Stomach (tissue), 4 donors: Measurements from ENCODE around the gene BLOC1S4.

Source experiments
- CTCF ChIP-seq, 7 experiments: fragments of 450-650 bp in 4 of 7; fragments of 200-600 bp in 3 of 7; sonication (generic) in 3 of 7; IDR thresholded peaks; one replicate each; pipeline ENCODE4 v1.5.1; 2016 to 2019; ENCODE audit warnings: antibody characterized with exemption in 7 of 7, control low read depth in 2 of 7, mild to moderate bottlenecking in 1 of 7
- EP300 ChIP-seq: sonication (generic); formaldehyde crosslinking; IDR thresholded peaks from one replicate; pipeline ENCODE4 v1.6.1; 2017; ENCODE audit warnings: antibody characterized with exemption
- POLR2A ChIP-seq, 4 donors: fragments of 450-650 bp; IDR thresholded peaks; one replicate each; pipeline ENCODE4 v1.6.1; 2016; ENCODE audit warnings: antibody characterized with exemption in 4 of 4, control low read depth in 2 of 4, mild to moderate bottlenecking in 1 of 4, moderate library complexity in 1 of 4

GRCh38 chr4:6719611-6720179 lies 3.7 kb downstream of the BLOC1S4 start:
- TF ChIP-seq CTCF (IDR thresholded peaks at IDR 0.05): no peak
- TF ChIP-seq POLR2A (IDR thresholded peaks at IDR 0.05): no peak
- TF ChIP-seq EP300: no peak
